Natural killer cell (primary cell): ENCODE data around the gene UNG. TPM values are rescaled to one million over a fixed set of nuclear protein-coding genes. Genes with fewer than 3 reads are reported as not detected.

ENCODE experiments used
- ATAC-seq, 3 donors: fragments of 150-1000 bp in 2 of 3; fragments of 200-7000 bp in 1 of 3; cut with Tn5 transposase; 1 replicate in 1 of 3; 2 replicates in 2 of 3; pipeline ENCODE4 v1.10.0; 2021; ENCODE audit warnings: mild to moderate bottlenecking in 2 of 3, moderate library complexity in 2 of 3
- DNase-seq, 2 donors: peaks; one replicate each; pipeline versions ENCODE4 v3.0.0 to v3.0.0-alpha.2; 2013 to 2021; ENCODE audit warnings: mixed read lengths in 1 of 2
- H3K27ac ChIP-seq: one replicate; pipeline ENCODE4 v1.5.1; 2013; ENCODE audit warnings: mild to moderate bottlenecking, low read length
- H3K27me3 ChIP-seq: one replicate; pipeline ENCODE4 v1.6.1; 2013; ENCODE audit warnings: low read length; ENCODE audit not compliant: control insufficient read depth, insufficient read depth
- H3K36me3 ChIP-seq: one replicate; pipeline ENCODE4 v1.6.1; 2013; ENCODE audit warnings: low read length; ENCODE audit not compliant: control insufficient read depth, insufficient read depth
- H3K4me1 ChIP-seq: one replicate; pipeline ENCODE4 v1.6.1; 2013; ENCODE audit warnings: low read length; ENCODE audit not compliant: control insufficient read depth, insufficient read depth
- H3K4me3 ChIP-seq: one replicate; pipeline ENCODE4 v1.5.1; 2013; ENCODE audit warnings: low read length
- H3K9me3 ChIP-seq: one replicate; pipeline ENCODE4 v1.6.1; 2013; ENCODE audit warnings: low read length; ENCODE audit not compliant: control insufficient read depth, insufficient read depth
- H3K27ac Mint-ChIP-seq, 2 donors: one replicate each; pipeline ENCODE4 v1.8.0; 2022; ENCODE audit warnings: mild to moderate bottlenecking in 2 of 2, mixed read lengths in 2 of 2, moderate library complexity in 1 of 2
- H3K27me3 Mint-ChIP-seq, 2 donors: one replicate each; pipeline ENCODE4 v1.8.0; 2022; ENCODE audit warnings: low read depth in 2 of 2, mixed read lengths in 2 of 2
- H3K36me3 Mint-ChIP-seq: one replicate; pipeline ENCODE4 v1.8.0; 2022; ENCODE audit warnings: mixed read lengths
- H3K4me1 Mint-ChIP-seq, 2 donors: one replicate each; pipeline ENCODE4 v1.8.0; 2022; ENCODE audit warnings: mixed read lengths in 2 of 2
- H3K4me3 Mint-ChIP-seq: one replicate; pipeline ENCODE4 v1.8.0; 2022; ENCODE audit warnings: mild to moderate bottlenecking, moderate library complexity, mixed read lengths
- H3K9me3 Mint-ChIP-seq, 2 donors: one replicate each; pipeline ENCODE4 v1.8.0; 2022; ENCODE audit warnings: mixed read lengths in 2 of 2
- CTCF ChIP-seq: fragments of 200-600 bp; IDR thresholded peaks from one replicate; pipeline ENCODE4 v1.8.0; 2022; ENCODE audit warnings: antibody characterized with exemption
- WGBS: methylation state at CpG from one replicate; pipeline ENCODE4 v1.1.7; 2013; ENCODE audit warnings: missing lambda C conversion rate; ENCODE audit not compliant: insufficient coverage; 5-methylcytosine and 5-hydroxymethylcytosine counted together
- intact Hi-C: fragments of 100-400 bp; cut with micrococcal nuclease; formaldehyde crosslinking; loops from one replicate; pipeline ENCODE4 v1.14.2; 2022
- total RNA-seq, 4 donors: library from RNA; stranded (reverse); fragments of 120-200 nt in 1 of 4; gene quantifications; one replicate each; pipeline versions ENCODE4 v1.2.3 to v1.2.4, GENCODE V29; 2013 to 2022

The UNG gene
- total RNA-seq, 3 donors from 2014 or later (not counting 1 experiment from before 2014, with no cell fraction given): 8.7 to 10.7 (median 9.6) TPM

- H3K9me3 Mint-ChIP-seq: no peaks in the 10 kb centered on the region
- ATAC-seq (no peak), DNase-seq (no peak)
- no peaks in the 10 kb centered on the region for H3K36me3 Mint-ChIP-seq
- H3K27me3 Mint-ChIP-seq: peaks cover 0 to 4% of the 10 kb centered on the region in 2 donors
- Histone ChIP-seq H3K27me3 (no peaks in the 10 kb centered on the region), H3K36me3 (no peaks in the 10 kb centered on the region), H3K4me3 (no peak overlapping the region), H3K4me1 (no peaks in the 10 kb centered on the region), H3K9me3 (no peaks in the 10 kb centered on the region), H3K27ac (no peak overlapping the region)
- TF ChIP-seq CTCF: no peak
- no peak overlapping the region for H3K4me3 Mint-ChIP-seq
- WGBS: 95% methylated on average over 3 of the region's 3 CpGs
- intact Hi-C loops: no loop called here
- H3K4me1 Mint-ChIP-seq: peaks cover 6 to 10% of the 10 kb centered on the region in 2 donors
- no peak overlapping the region for H3K27ac Mint-ChIP-seq
Observed at GRCh38 chr12:109126784-109127183, 29.4 kb downstream of the UNG start.

DNA sequence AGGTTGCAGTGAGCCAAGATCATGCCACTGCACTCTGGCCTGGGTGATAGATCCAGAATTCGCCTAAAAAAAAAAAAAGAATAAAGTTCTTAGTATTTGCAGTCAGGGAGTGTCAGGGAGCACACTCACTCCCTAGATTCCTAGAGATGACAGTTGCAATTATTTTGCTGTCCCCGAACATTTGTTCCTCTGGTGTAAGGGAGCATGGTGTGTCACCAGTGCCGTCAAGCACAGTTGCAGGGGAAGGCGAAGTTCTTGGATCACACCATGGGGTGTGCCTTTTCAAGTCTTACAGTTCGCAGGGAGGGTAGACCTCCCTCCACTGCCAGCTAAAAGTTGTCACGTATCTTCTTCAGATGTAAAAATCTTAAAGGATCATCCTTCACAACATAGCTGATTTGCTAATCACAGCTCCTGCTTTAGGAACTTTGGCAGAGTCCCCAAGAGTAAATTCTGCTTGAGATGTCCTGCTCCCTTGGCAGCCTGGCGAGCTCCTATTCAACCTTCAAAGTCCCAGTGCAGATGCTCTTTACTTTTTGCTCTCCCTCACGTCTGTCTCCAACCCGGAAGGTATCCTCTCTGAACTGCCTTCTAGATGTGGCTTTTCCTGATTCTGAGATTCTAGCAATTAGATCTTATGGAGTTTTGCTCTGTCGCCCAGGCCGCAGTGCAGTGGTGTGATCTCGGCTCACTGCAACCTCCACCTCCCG, 30.3 kb downstream of the UNG start:
- no peak overlapping the region for H3K27ac ChIP-seq
- Mint-ChIP-seq H3K27ac (no peak overlapping the region), H3K27me3 (peaks cover 0 to 4% of the 10 kb centered on the region in 2 donors), H3K4me3 (no peak overlapping the region), H3K36me3 (no peaks in the 10 kb centered on the region), H3K9me3 (no peaks in the 10 kb centered on the region), H3K4me1 (peaks cover 6 to 10% of the 10 kb centered on the region in 2 donors)
- DNase-seq: no peak
- intact Hi-C loops: no loop called here
- H3K4me3 ChIP-seq: no peak overlapping the region
- TF ChIP-seq CTCF: no peak
- no peak for ATAC-seq
- H3K27me3 ChIP-seq: no peaks in the 10 kb centered on the region
- no peaks in the 10 kb centered on the region for H3K36me3 ChIP-seq
- H3K4me1 ChIP-seq: no peaks in the 10 kb centered on the region
- H3K9me3 ChIP-seq: no peaks in the 10 kb centered on the region
- 95% methylated on average over 13 of the region's 13 CpGs for WGBS

GRCh38 chr12:109130297-109131153, 33.1 kb downstream of the UNG start:
- no peak overlapping the region for H3K4me3 ChIP-seq
- no peaks in the 10 kb centered on the region for H3K9me3 Mint-ChIP-seq
- DNase-seq (no peak), ATAC-seq (no peak)
- H3K27me3 Mint-ChIP-seq: peaks cover 0 to 4% of the 10 kb centered on the region in 2 donors
- intact Hi-C loops: no loop called here
- WGBS: 89% methylated on average over 15 of the region's 15 CpGs
- no peaks in the 10 kb centered on the region for H3K36me3 Mint-ChIP-seq
- no peak overlapping the region for H3K27ac Mint-ChIP-seq
- no peak overlapping the region for H3K27ac ChIP-seq
- H3K36me3 ChIP-seq: no peaks in the 10 kb centered on the region
- H3K27me3 ChIP-seq: no peaks in the 10 kb centered on the region
- no peak overlapping the region for H3K4me3 Mint-ChIP-seq
- H3K4me1 ChIP-seq: no peaks in the 10 kb centered on the region
- peaks cover 6% of the 10 kb centered on the region in 2 donors for H3K4me1 Mint-ChIP-seq
- TF ChIP-seq CTCF: no peak
- H3K9me3 ChIP-seq: no peaks in the 10 kb centered on the region
